Immature natural killer cell (primary cell): ENCODE data around the gene SPDYE9. TPM values are rescaled to one million over a fixed set of nuclear protein-coding genes. Genes with fewer than 3 reads are reported as not detected.
"Not testable (repeated sequence)": the region's sequence is repeated elsewhere in the genome, so short reads cannot be mapped to it uniquely, and the experiment has no call there.

ENCODE experiments used
- DNase-seq, 3 donors: peaks; one replicate each; pipeline ENCODE4 v3.0.0; 2022; ENCODE audit warnings: mixed read lengths in 1 of 3
- H3K27ac Mint-ChIP-seq, 6 donors: one replicate each; pipeline ENCODE4 v1.8.0; 2020; ENCODE audit warnings: mixed read lengths in 6 of 6, mild to moderate bottlenecking in 5 of 6, inconsistent platforms in 4 of 6, moderate library complexity in 3 of 6
- H3K27me3 Mint-ChIP-seq, 3 donors: one replicate each; pipeline ENCODE4 v1.8.0; 2020 to 2021; ENCODE audit warnings: low read depth in 3 of 3, mild to moderate bottlenecking in 3 of 3, mixed read lengths in 3 of 3, moderate library complexity in 3 of 3, inconsistent platforms in 1 of 3
- H3K36me3 Mint-ChIP-seq, 3 donors: one replicate each; pipeline ENCODE4 v1.8.0; 2020; ENCODE audit warnings: mixed read lengths in 3 of 3, inconsistent platforms in 2 of 3, mild to moderate bottlenecking in 2 of 3
- H3K4me1 Mint-ChIP-seq, 2 donors: one replicate each; pipeline ENCODE4 v1.8.0; 2020; ENCODE audit warnings: inconsistent platforms in 2 of 2, mild to moderate bottlenecking in 2 of 2, mixed read lengths in 2 of 2, moderate library complexity in 1 of 2
- H3K4me3 Mint-ChIP-seq, 5 donors: one replicate each; pipeline ENCODE4 v1.8.0; 2020; ENCODE audit warnings: mild to moderate bottlenecking in 5 of 5, mixed read lengths in 5 of 5, inconsistent platforms in 3 of 5, moderate library complexity in 3 of 5
- H3K9me3 Mint-ChIP-seq, 6 donors: one replicate each; pipeline ENCODE4 v1.8.0; 2020; ENCODE audit warnings: mild to moderate bottlenecking in 6 of 6, mixed read lengths in 6 of 6, inconsistent platforms in 4 of 6, moderate library complexity in 3 of 6
- polyA plus RNA-seq, 3 donors: library from polyadenylated mRNA; unstranded; fragments of 300-500 nt; fragmentation: Illumina TruSeq; gene quantifications; one replicate each; pipeline ENCODE4 v1.2.3, GENCODE V29; 2021

The SPDYE9 gene
- polyA plus RNA-seq, result under 1 TPM in 1 of 3 donors, not detected in 2; 0.12 TPM

- DNase-seq, H3K4me1 Mint-ChIP-seq, H3K27ac Mint-ChIP-seq, H3K27me3 Mint-ChIP-seq, H3K4me3 Mint-ChIP-seq, H3K36me3 Mint-ChIP-seq, H3K9me3 Mint-ChIP-seq: not testable (repeated sequence)
These were observed at the start of gene SPDYE9 for GRCh38 chr7:73085938-73086337. Gene SPDYE9, minus strand, starts transcription at chr7:73086038. Its CDS starts 1,800 bp downstream, at chr7:73084238.

- not testable (repeated sequence) for H3K4me3 Mint-ChIP-seq, DNase-seq, H3K9me3 Mint-ChIP-seq, H3K36me3 Mint-ChIP-seq, H3K27ac Mint-ChIP-seq, H3K27me3 Mint-ChIP-seq, H3K4me1 Mint-ChIP-seq
These were observed 49.0 kb upstream of the SPDYE9 start for GRCh38 chr7:73134866-73135265.

- H3K9me3 Mint-ChIP-seq, H3K27ac Mint-ChIP-seq, H3K4me3 Mint-ChIP-seq, DNase-seq, H3K36me3 Mint-ChIP-seq, H3K4me1 Mint-ChIP-seq, H3K27me3 Mint-ChIP-seq: not testable (repeated sequence)
These were observed 46.9 kb upstream of the SPDYE9 start for GRCh38 chr7:73132651-73133217.

- not testable (repeated sequence) for H3K27ac Mint-ChIP-seq, H3K36me3 Mint-ChIP-seq, H3K9me3 Mint-ChIP-seq, H3K27me3 Mint-ChIP-seq, H3K4me3 Mint-ChIP-seq, DNase-seq, H3K4me1 Mint-ChIP-seq
These were observed 44.8 kb upstream of the SPDYE9 start for GRCh38 chr7:73130612-73131011.

GRCh38 chr7:73124126-73124525 lies 38.3 kb upstream of the SPDYE9 start:
- H3K9me3 Mint-ChIP-seq, H3K4me1 Mint-ChIP-seq, H3K36me3 Mint-ChIP-seq, H3K4me3 Mint-ChIP-seq, H3K27ac Mint-ChIP-seq, H3K27me3 Mint-ChIP-seq, DNase-seq: not testable (repeated sequence)

GRCh38 chr7:73122778-73123447 lies 37.1 kb upstream of the SPDYE9 start:
- H3K4me3 Mint-ChIP-seq, DNase-seq, H3K36me3 Mint-ChIP-seq, H3K4me1 Mint-ChIP-seq, H3K27ac Mint-ChIP-seq, H3K9me3 Mint-ChIP-seq, H3K27me3 Mint-ChIP-seq: not testable (repeated sequence)

GRCh38 chr7:73118155-73118554 lies 32.3 kb upstream of the SPDYE9 start:
- H3K27ac Mint-ChIP-seq, H3K4me1 Mint-ChIP-seq, H3K4me3 Mint-ChIP-seq, H3K27me3 Mint-ChIP-seq, H3K9me3 Mint-ChIP-seq, H3K36me3 Mint-ChIP-seq, DNase-seq: not testable (repeated sequence)

GRCh38 chr7:73057811-73058210 lies 28.0 kb downstream of the SPDYE9 start, which contains the start of gene SPDYE11:
Gene SPDYE11, minus strand, starts transcription at chr7:73057911. Its CDS starts 1,800 bp downstream, at chr7:73056111.
- not testable (repeated sequence) for H3K4me3 Mint-ChIP-seq, H3K36me3 Mint-ChIP-seq, H3K27me3 Mint-ChIP-seq, H3K27ac Mint-ChIP-seq, H3K4me1 Mint-ChIP-seq, DNase-seq, H3K9me3 Mint-ChIP-seq

- H3K4me3 Mint-ChIP-seq, H3K36me3 Mint-ChIP-seq, H3K4me1 Mint-ChIP-seq, H3K27me3 Mint-ChIP-seq, H3K27ac Mint-ChIP-seq, DNase-seq, H3K9me3 Mint-ChIP-seq: not testable (repeated sequence)
These were observed 56.2 kb downstream of the SPDYE9 start, which contains the start of gene SPDYE8 for GRCh38 chr7:73029666-73030065. Gene SPDYE8, minus strand, starts transcription at chr7:73029766. Its CDS starts 1,800 bp downstream, at chr7:73027966.

Other genes starting within 250 kb of the SPDYE9 start
- gene POM121, start 160.9 kb downstream of the SPDYE9 start, polyA plus RNA-seq, result 10 to 100 TPM in 1 of 3 donors, 1 to 10 TPM in 2; 4.4 to 23.0 (median 7.4) TPM
- gene TRIM74, start 116.6 kb downstream of the SPDYE9 start, polyA plus RNA-seq, result not detected
- gene SPDYE8, start 56.3 kb downstream of the SPDYE9 start, polyA plus RNA-seq, result under 1 TPM in 1 of 3 donors, not detected in 2; 0.12 TPM
- under 1 TPM in 1 of 3 donors, not detected in 2; 0.12 TPM for gene SPDYE11, start 28.1 kb downstream of the SPDYE9 start, polyA plus RNA-seq
- 10 to 100 TPM; 32.0 to 41.1 (median 32.6) TPM for gene NSUN5, start 222.8 kb upstream of the SPDYE9 start, polyA plus RNA-seq
- gene TRIM50, start 242.0 kb upstream of the SPDYE9 start, polyA plus RNA-seq, result not detected
- not detected for gene FKBP6, start 242.1 kb upstream of the SPDYE9 start, polyA plus RNA-seq